RPMI8226 (cell line): Measurements from ENCODE around the gene SLC25A19.
"Not testable (repeated sequence)": the region's sequence is repeated elsewhere in the genome, so short reads cannot be mapped to it uniquely, and the experiment has no call there.

ENCODE experiments used
- DNase-seq: peaks from one replicate; pipeline ENCODE4 v3.0.0-alpha.2; 2015

Gene SLC25A19

GRCh38 chr17:75266316-75267152 lies 22.7 kb downstream of the SLC25A19 start:
- no peak for DNase-seq

GRCh38 chr17:75265614-75266315 lies 23.5 kb downstream of the SLC25A19 start:
- no peak for DNase-seq

DNA sequence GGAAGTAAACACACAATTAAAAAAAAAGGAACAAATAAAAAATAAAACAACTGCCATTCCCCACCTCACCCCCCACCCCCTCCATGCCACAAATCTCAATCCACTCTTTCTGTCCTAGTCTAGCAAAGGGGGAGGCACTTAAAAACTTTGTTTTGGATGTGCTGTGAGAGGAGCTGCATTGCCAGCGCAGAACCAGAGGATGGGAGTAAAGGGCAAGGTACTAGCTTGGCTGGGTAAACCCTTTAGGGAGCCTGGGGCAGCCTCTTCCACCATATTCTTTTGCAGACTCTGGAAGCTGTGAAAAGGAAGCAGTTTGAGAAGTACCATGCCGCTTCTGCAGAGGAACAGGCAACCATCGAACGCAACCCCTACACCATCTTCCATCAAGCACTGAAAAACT lies 26.2 kb downstream of the SLC25A19 start:
- DNase-seq: no peak

DNA sequence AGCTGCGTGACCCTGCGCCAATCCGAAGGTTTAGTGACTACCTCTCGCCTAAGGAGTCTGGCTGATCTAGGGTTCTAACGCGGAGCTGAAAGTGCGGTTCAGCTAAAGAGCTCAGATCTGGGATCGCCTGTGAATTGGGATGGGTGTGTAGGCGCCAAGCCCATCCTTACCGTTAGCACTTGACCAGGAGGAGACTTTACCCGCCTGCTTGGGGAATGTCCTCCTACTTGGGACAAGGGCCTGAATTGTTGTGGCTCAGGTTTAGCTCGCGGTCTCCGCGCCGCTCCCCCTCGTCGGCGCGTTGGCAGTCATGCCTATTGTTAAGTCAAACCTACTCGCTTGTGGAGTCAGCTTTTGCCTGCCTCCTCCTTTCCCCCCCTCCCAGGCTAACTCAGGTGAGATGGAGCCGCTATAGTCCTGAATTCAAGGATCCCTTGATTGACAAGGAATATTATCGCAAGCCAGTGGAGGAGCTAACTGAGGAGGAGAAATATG lies 27.1 kb downstream of the SLC25A19 start:
- no peak for DNase-seq

- peak; percentile 97 for DNase-seq
Observed at GRCh38 chr17:75261336-75262111, 27.7 kb downstream of the SLC25A19 start, which contains the start of the genes GGA3 and MRPS7. TSS of gene GGA3 (minus strand) at chr17:75261606. CDS start at chr17:75261587, 19 bp downstream. TSS of gene MRPS7 (plus strand) at chr17:75261879. CDS start at chr17:75261901, 22 bp downstream.

DNA sequence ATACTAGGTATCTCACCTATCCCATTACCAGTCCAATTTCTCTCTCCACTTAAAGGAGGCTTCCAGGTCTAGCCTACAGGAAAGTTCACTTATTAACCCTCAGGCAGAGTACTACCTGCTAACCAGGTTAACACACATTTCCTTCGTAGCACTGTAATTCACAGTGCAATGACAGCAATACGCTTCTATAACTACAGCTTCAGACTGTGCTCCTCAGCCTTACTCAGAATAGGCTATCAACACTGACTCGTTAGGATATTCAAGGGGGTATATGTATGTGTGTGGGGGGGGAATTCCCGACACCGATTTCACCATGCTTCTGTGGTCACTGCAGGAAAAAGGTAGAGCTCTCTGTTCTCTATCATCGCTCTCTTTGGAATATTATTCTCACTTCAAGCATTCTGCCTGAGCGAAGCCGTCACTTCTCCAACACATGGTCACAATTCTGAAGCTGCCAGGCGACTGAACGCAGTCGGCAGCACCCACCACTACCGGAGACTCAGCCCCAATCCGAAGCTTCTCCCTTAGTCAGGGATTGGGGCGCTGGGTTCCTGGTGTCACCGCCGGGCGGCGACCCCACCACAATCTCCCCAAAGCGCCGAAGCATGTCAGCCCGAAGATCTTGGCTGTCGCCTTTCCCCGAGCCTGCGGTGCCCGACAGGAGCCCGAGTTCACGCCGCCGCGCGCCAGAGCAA lies 28.4 kb downstream of the SLC25A19 start:
- DNase-seq: peak; percentile 28

DNA sequence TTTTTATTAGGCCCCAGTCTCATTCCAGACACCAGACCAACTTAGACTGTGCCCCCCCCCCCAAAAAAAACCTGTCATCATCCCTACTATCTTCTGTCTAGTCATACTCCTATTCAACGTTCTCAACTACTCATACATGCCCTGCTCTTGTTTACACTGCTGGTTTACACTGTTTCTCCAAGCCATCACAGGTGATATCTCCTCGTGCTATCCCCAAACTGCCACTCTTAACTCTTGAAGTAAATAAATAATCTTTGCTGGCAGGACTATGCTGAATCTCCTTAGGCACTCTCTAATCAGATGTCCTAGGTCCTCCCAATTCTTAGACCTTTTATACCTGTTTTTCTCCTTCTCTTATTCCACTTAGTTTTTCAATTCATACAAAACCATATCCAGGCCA lies 32.0 kb downstream of the SLC25A19 start:
- DNase-seq: not testable (repeated sequence)

- DNase-seq: not testable (repeated sequence)
Observed at GRCh38 chr17:75255954-75256698, 33.1 kb downstream of the SLC25A19 start.

DNA sequence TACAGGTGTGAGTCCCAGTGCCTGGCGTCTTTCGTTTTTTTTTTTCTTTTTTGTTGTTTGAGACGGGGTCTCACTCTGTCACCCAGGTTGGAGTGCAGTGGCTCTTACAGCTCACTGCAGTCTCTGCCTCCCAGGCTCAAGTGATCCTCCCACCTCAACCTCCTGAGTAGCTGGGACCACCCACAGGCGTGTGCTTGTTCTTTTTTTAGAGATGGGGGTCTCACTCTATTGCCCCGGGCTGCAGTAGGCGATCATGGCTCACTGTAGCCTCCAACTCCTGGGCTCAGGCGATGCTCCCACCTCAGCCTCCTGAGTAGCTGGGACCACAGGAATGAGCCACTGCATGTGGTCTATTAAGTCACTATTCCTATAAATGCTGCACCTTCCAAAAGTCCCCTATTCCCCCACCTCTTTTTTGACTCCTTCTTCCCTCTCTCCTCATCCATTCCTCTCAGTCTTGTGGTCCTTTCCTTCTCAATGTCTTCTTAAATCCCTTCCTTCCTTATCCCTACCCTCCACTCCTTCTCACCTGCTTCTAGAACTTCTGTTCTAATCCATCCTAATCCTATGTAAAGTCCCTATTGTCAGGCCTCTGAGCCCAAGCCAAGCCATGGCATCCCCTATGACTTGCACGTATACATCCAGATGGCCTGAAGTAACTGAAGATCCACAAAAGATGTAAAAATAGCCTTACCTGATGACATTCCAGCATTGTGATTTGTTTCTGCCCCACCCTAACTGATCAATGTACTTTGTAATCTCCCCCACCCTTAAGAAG lies 37.0 kb downstream of the SLC25A19 start:
- DNase-seq: no peak

- DNase-seq: no peak
Observed at GRCh38 chr17:75250009-75250471, 39.2 kb downstream of the SLC25A19 start.

DNA sequence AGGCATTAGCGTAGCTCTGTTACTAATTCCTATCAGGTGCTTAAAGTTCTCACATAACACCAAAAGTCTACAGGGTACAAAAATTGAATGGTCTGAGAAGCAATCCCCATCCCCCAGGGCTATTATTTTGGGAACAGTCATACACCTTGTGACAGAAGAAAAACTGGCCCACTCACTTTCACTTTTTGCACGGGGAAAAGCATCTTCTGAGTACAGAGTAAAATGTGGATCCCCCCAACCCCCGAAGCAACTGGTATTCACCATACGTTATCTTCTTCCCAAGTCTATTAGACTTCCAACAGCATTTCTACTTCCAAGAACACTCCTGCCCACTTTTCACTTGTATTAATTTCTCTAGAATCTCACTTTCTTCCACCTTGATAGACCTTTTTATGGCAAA lies 39.7 kb downstream of the SLC25A19 start:
- no peak for DNase-seq

DNA sequence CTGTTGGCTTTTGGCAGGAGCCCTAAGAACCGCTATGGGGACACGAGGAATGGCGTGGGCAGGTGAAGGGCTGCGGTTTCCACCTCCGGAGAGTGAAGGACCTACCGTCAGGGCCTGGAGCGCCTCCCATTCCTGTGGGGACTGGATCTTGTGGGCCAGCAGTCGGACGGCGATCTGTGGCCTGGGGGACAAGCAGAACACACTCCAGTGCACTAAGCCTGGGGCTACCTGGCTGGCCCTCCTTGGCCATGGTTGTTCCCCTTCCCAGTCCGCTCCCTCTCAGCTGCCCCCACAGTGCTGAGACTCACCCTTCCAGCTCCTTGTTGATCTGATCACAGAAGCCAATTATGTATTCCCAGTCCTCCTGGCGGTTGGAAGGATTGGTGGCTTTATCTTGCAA lies 42.8 kb downstream of the SLC25A19 start:
- no peak for DNase-seq

DNA sequence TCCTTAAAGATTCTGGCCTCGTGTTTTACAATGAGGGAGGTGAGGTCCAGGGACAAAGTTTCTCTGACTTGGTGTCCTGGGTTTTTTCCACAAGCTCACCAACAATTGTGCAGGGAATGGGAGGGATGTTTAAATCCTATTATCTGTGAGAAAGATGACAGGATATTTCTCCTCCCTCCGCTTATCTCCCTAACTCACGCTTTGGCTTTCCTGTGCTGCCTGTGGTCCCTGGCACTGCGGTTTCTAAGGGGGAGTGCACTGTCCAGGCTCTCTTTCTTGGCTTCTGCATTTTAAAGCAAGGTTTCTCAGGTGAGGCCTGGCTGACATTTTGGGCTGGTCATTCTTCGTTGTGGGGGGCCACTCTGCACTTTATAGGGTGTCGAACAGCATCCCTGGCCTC lies 44.2 kb downstream of the SLC25A19 start:
- no peak for DNase-seq

GRCh38 chr17:75244133-75244866 lies 44.9 kb downstream of the SLC25A19 start:
- no peak for DNase-seq

DNA sequence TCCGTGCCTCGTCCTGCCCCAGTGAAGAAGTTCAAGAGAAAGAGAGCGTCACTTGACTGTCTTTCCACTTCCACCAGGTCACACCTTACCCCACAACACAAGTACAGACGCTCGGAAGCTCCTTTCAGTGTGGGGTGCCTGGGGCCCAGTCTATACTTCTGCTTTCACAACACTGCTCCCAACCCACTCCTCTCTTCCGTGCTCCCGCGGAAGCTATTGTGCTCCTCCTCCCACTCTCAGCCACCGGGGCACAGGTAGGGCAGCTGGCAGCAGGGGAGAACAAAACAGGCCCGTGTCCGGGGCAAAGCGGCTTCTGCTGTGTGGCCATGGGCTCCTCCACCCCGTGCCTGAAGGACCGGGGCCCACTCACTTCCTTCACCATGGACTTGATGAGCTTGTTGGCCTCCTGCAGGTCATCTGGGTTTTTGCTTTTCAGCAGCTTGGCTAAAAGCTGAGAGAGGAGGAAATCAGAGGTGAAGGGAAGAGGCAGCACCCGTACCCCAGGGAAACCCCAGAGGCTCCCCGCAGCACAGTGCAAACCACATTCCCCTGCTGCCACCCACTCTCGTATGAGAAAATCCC lies 46.7 kb downstream of the SLC25A19 start:
- DNase-seq: no peak

DNA sequence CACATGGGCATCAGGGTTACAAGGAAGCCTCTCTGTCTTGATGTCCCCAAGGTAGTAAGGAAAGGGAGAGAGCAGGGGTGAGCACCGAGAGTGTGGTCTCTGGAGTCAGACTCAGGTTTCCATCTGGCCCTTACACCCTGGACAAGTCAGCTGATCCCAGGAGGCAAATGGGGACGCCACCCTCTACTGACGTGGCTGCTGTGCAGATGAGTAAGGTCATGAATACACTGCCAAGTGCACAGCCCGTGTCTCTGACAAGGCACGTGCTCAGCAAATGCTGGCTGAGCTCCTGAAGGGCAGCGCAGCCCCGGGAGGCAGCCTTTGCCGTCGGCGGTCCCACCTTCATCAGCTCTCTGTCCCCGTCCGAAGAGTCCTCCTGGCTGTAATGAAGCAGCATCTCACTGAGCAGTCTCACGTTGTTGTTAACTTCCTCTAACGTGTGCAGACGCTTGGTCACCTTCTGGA lies 47.2 kb downstream of the SLC25A19 start:
- no peak for DNase-seq

- DNase-seq: no peak
Observed at GRCh38 chr17:75241502-75241901, 47.7 kb downstream of the SLC25A19 start.

- no peak for DNase-seq
Observed at GRCh38 chr17:75241143-75241430, 48.1 kb downstream of the SLC25A19 start.

- peak; percentile 36 for DNase-seq
Observed at GRCh38 chr17:75240394-75241142, 48.7 kb downstream of the SLC25A19 start.
